ENCODE measurements around the gene NGB. TPM values are rescaled to one million over a fixed set of nuclear protein-coding genes. Genes with fewer than 3 reads are reported as not detected.

Gene NGB
- total RNA-seq, 5 donors from 2014 or later (not counting 1 experiment from before 2014, with no cell fraction given): not detected

DNA sequence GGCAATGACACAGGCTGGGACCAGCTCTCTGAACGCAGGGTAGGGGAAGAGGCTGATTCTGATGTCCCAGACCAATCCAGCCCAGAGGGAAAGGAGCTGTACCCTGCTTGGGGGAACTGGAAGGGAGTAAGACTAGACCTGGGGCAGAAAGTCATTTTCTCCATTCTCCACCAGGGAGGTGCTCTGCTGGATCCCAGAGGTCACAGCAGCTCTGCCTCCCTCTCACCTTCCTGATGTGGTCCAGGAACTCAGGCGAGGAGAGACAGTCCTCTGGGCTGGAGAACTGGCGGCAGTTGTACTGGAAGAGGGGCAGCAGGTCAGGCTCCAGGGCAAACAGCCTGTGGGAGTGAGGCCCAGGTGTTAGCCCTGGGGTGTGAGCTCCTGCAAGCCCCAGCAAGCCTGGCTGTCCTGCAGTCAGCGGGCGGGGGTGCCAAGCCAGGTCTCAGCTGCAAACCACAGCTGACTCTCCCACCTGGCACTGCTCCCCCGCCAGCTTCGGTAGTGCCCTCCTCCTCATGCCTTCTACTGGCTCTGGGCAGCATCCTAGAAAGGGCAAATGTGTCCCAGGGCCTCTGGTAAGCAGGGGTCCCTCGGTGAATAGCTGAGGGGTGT is 1.9 kb downstream of the NGB start:
- 33% methylated on average over 3 of the region's 8 CpGs for WGBS (ENCODE audit: insufficient coverage)
- POLR2A ChIA-PET: no interaction called here
- Mint-ChIP-seq H3K36me3 (no peaks in the 10 kb centered on the region), H3K27ac (no peak overlapping the region), H3K4me1 (peaks cover 1 to 6% (median 5%) of the 10 kb centered on the region in 3 donors), H3K9me3 (peaks cover 0 to 3% (median 3%) of the 10 kb centered on the region in 3 donors), H3K4me3 (no peak overlapping the region), H3K27me3 (peaks cover 41 to 46% of the 10 kb centered on the region in 2 donors)
- Histone ChIP-seq H3K27me3 (replicated peaks in 1 of 2; ENCODE audit: control insufficient read depth in 2 of 2, extremely low read depth in 1 of 2, insufficient read depth in 2 of 2, low read length in 1 of 2) (peaks cover 0 to 70% of the 10 kb centered on the region in 2 experiments), H3K36me3 (ENCODE audit: control insufficient read depth in 2 of 2, extremely low read depth in 1 of 2, insufficient read depth in 1 of 2, low read length in 1 of 2) (no peaks in the 10 kb centered on the region), H3K9me3 (no peaks in the 10 kb centered on the region), H3K4me3 (ENCODE audit: control insufficient read depth in 1 of 2, extremely low read depth in 1 of 2, low read length in 1 of 2) (no peak overlapping the region), H3K4me1 (ENCODE audit: control insufficient read depth in 1 of 2, extremely low read depth in 1 of 2, insufficient read depth in 2 of 2, low read length in 2 of 2) (no peaks in the 10 kb centered on the region), H3K27ac (ENCODE audit: low read length) (no peak overlapping the region)
- no peak for ATAC-seq (replicated peaks in 1 of 4)
- CTCF ChIA-PET: no interaction called here
- DNase-seq: no peak

DNA sequence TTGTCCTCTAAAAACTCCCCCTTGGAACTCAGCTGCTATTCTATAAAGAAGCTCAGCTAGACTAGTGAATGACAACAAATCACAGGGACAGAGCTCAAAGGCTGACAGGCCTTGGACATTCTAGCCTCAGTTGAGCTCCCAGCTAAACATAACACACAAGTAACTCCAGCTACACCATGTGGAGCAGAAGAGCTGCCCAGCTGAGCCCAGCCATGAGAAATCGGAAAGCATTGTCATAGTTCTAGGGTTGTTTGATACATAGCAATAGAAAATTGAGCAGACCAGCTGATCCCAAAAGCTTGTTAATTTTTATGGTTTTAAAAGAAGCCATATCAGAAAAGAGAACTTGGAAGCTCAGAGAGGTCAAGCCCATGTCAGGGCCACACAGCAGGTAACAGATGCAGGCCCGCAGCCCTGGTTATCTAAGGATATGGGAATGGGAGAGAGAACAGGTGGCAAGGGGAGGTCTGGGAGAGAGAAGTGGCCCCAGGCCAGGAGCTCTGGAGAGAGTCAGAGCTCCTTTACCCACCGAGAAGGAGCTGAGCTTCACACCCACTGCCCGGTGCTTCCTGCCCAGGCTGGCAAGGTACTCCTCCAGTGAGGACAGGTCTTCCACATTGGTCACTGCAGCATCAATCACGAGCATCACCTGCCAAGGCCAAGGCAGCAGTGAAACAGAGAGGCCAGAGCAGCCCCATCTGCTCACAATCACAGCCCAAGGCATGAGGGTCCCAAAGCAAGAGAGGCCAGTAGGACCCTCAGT is 2.9 kb downstream of the NGB start:
- Histone ChIP-seq H3K27me3 (replicated peaks in 1 of 2; ENCODE audit: control insufficient read depth in 2 of 2, extremely low read depth in 1 of 2, insufficient read depth in 2 of 2, low read length in 1 of 2) (peaks cover 0 to 70% of the 10 kb centered on the region in 2 experiments), H3K9me3 (no peaks in the 10 kb centered on the region), H3K36me3 (ENCODE audit: control insufficient read depth in 2 of 2, extremely low read depth in 1 of 2, insufficient read depth in 1 of 2, low read length in 1 of 2) (no peaks in the 10 kb centered on the region), H3K27ac (ENCODE audit: low read length) (no peak overlapping the region), H3K4me3 (ENCODE audit: control insufficient read depth in 1 of 2, extremely low read depth in 1 of 2, low read length in 1 of 2) (no peak overlapping the region), H3K4me1 (ENCODE audit: control insufficient read depth in 1 of 2, extremely low read depth in 1 of 2, insufficient read depth in 2 of 2, low read length in 2 of 2) (no peaks in the 10 kb centered on the region)
- no peaks in the 10 kb centered on the region for H3K36me3 Mint-ChIP-seq
- DNase-seq (no peak), ATAC-seq (replicated peaks in 1 of 4) (no peak)
- WGBS (ENCODE audit: insufficient coverage): 86% methylated on average over 5 of the region's 5 CpGs
- no peak overlapping the region for H3K27ac Mint-ChIP-seq
- H3K4me3 Mint-ChIP-seq: no peak overlapping the region
- H3K27me3 Mint-ChIP-seq: peaks cover 41 to 45% of the 10 kb centered on the region in 2 donors
- ChIA-PET POLR2A (no interaction called here), CTCF (no interaction called here)
- H3K9me3 Mint-ChIP-seq: peaks cover 0 to 3% (median 3%) of the 10 kb centered on the region in 3 donors
- peaks cover 1 to 6% (median 5%) of the 10 kb centered on the region in 3 donors for H3K4me1 Mint-ChIP-seq

DNA sequence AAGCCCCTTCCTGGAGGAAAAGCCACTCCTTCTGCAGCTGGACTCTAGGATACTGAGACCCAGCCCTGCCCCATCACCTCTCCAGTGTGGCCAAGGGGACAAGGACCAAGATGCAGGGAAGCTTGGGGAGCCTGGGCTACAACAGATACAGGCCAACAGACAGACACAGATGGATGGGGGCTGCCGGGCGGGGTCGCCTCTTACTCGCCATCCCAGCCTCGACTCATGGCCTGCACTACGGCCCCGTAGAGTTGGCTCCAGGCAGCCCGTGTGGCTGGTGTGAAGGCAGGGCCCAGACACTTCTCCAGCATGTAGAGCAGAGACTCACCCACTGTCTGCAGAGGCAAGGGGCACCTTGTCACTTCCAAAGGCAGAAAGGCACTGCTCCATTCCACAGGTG is 4.7 kb downstream of the NGB start:
- Histone ChIP-seq H3K36me3 (ENCODE audit: control insufficient read depth in 2 of 2, extremely low read depth in 1 of 2, insufficient read depth in 1 of 2, low read length in 1 of 2) (no peaks in the 10 kb centered on the region), H3K4me1 (ENCODE audit: control insufficient read depth in 1 of 2, extremely low read depth in 1 of 2, insufficient read depth in 2 of 2, low read length in 2 of 2) (no peaks in the 10 kb centered on the region), H3K4me3 (ENCODE audit: control insufficient read depth in 1 of 2, extremely low read depth in 1 of 2, low read length in 1 of 2) (no peak overlapping the region), H3K27ac (ENCODE audit: low read length) (no peak overlapping the region), H3K27me3 (replicated peaks in 1 of 2; ENCODE audit: control insufficient read depth in 2 of 2, extremely low read depth in 1 of 2, insufficient read depth in 2 of 2, low read length in 1 of 2) (peaks cover 0 to 56% of the 10 kb centered on the region in 2 experiments), H3K9me3 (no peaks in the 10 kb centered on the region)
- ChIA-PET CTCF (no interaction called here), POLR2A (no interaction called here)
- Mint-ChIP-seq H3K4me1 (peaks cover 1 to 6% (median 1%) of the 10 kb centered on the region in 3 donors), H3K36me3 (no peaks in the 10 kb centered on the region), H3K9me3 (peaks cover 0 to 3% (median 3%) of the 10 kb centered on the region in 3 donors), H3K4me3 (no peak overlapping the region), H3K27ac (no peak overlapping the region), H3K27me3 (peaks cover 27 to 35% of the 10 kb centered on the region in 2 donors)
- whole genome bisulfite sequencing (ENCODE audit: insufficient coverage): 80% methylated on average over 5 of the region's 8 CpGs
- ATAC-seq (replicated peaks in 1 of 4) (no peak), DNase-seq (no peak)

DNA sequence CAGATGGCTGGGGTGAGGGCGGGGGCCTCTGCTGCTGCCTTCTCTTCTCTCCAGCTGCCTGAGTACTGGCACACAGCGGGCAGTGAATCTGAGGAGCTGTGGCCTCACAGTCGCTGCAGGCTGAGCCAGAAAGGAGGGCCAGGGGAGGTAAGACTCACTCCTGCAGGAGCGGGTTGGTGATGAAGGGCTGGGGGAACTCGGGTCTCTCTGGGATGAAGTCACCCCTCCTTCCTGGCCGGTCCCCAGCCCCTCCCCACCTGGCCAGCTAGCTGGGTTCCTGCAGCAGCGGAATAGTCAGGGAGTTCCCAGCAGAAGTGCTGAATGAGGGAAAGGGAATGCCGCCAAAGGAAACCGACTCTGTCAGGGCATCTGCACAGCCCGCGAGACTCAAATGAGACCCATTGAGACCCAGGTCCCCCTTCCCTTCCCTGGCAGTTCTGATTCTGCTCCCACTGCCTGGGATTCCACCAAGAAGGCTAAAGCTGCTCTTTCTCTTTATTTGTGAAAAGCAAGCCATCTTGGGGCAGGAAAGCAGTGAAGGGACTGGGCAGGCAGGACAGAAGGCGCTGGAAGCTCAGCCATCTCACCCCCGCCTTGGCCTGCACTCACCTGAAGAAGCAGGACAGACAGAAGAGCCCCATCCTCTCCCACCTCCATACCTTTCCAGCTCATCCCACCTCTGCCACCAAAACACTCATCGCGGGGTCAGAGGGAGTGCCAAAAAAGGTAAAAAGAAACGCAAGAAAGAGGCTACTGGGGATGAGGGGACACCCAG is 5.3 kb downstream of the NGB start:
- H3K27me3 ChIP-seq (replicated peaks in 1 of 2; ENCODE audit: control insufficient read depth in 2 of 2, extremely low read depth in 1 of 2, insufficient read depth in 2 of 2, low read length in 1 of 2): peaks cover 0 to 55% of the 10 kb centered on the region in 2 experiments
- CTCF ChIA-PET: no interaction called here
- no peaks in the 10 kb centered on the region for H3K4me1 ChIP-seq (ENCODE audit: control insufficient read depth in 1 of 2, extremely low read depth in 1 of 2, insufficient read depth in 2 of 2, low read length in 2 of 2)
- no peaks in the 10 kb centered on the region for H3K36me3 ChIP-seq (ENCODE audit: control insufficient read depth in 2 of 2, extremely low read depth in 1 of 2, insufficient read depth in 1 of 2, low read length in 1 of 2)
- 85% methylated on average over 6 of the region's 16 CpGs for WGBS (ENCODE audit: insufficient coverage)
- H3K4me3 ChIP-seq (ENCODE audit: control insufficient read depth in 1 of 2, extremely low read depth in 1 of 2, low read length in 1 of 2): no peak overlapping the region
- DNase-seq (no peak), ATAC-seq (replicated peaks in 1 of 4) (no peak)
- peaks cover 1 to 6% (median 1%) of the 10 kb centered on the region in 3 donors for H3K4me1 Mint-ChIP-seq
- peaks cover 0 to 3% (median 3%) of the 10 kb centered on the region in 3 donors for H3K9me3 Mint-ChIP-seq
- peaks cover 27 to 37% of the 10 kb centered on the region in 2 donors for H3K27me3 Mint-ChIP-seq
- POLR2A ChIA-PET: no interaction called here
- H3K27ac Mint-ChIP-seq: no peak overlapping the region
- no peaks in the 10 kb centered on the region for H3K36me3 Mint-ChIP-seq
- H3K9me3 ChIP-seq: no peaks in the 10 kb centered on the region
- H3K4me3 Mint-ChIP-seq: no peak overlapping the region
- H3K27ac ChIP-seq (ENCODE audit: low read length): no peak overlapping the region

DNA sequence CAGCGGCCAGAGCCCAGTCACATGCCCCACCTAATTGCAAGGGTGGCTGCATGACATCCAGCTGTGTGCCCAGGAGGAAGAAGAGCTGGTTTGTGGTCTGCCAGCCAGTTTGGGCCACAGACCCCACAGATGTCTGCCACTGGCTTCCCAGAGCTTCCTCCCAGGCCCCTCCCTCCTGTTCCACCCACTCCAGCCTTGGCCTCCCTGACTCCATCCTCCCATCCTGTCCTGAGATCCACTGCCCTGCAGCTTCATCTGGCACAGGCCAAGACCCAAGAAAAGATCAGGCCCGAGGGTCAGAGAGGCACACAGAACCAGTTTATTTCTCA is 5.9 kb downstream of the NGB start:
- Histone ChIP-seq H3K36me3 (ENCODE audit: control insufficient read depth in 2 of 2, extremely low read depth in 1 of 2, insufficient read depth in 1 of 2, low read length in 1 of 2) (no peaks in the 10 kb centered on the region), H3K4me1 (ENCODE audit: control insufficient read depth in 1 of 2, extremely low read depth in 1 of 2, insufficient read depth in 2 of 2, low read length in 2 of 2) (no peaks in the 10 kb centered on the region), H3K27ac (ENCODE audit: low read length) (no peak overlapping the region), H3K4me3 (ENCODE audit: control insufficient read depth in 1 of 2, extremely low read depth in 1 of 2, low read length in 1 of 2) (no peak overlapping the region), H3K9me3 (no peaks in the 10 kb centered on the region), H3K27me3 (replicated peaks in 1 of 2; ENCODE audit: control insufficient read depth in 2 of 2, extremely low read depth in 1 of 2, insufficient read depth in 2 of 2, low read length in 1 of 2) (peaks cover 0 to 56% of the 10 kb centered on the region in 2 experiments)
- peaks cover 1 to 5% (median 1%) of the 10 kb centered on the region in 3 donors for H3K4me1 Mint-ChIP-seq
- peaks cover 0 to 3% (median 3%) of the 10 kb centered on the region in 3 donors for H3K9me3 Mint-ChIP-seq
- H3K27ac Mint-ChIP-seq: no peak overlapping the region
- H3K27me3 Mint-ChIP-seq: peaks cover 25 to 37% of the 10 kb centered on the region in 2 donors
- no peak overlapping the region for H3K4me3 Mint-ChIP-seq
- DNase-seq (no peak), ATAC-seq (replicated peaks in 1 of 4) (no peak)
- ChIA-PET POLR2A (no interaction called here), CTCF (no interaction called here)
- WGBS (ENCODE audit: insufficient coverage): 52% methylated on average over 2 of the region's 2 CpGs
- H3K36me3 Mint-ChIP-seq: no peaks in the 10 kb centered on the region

DNA sequence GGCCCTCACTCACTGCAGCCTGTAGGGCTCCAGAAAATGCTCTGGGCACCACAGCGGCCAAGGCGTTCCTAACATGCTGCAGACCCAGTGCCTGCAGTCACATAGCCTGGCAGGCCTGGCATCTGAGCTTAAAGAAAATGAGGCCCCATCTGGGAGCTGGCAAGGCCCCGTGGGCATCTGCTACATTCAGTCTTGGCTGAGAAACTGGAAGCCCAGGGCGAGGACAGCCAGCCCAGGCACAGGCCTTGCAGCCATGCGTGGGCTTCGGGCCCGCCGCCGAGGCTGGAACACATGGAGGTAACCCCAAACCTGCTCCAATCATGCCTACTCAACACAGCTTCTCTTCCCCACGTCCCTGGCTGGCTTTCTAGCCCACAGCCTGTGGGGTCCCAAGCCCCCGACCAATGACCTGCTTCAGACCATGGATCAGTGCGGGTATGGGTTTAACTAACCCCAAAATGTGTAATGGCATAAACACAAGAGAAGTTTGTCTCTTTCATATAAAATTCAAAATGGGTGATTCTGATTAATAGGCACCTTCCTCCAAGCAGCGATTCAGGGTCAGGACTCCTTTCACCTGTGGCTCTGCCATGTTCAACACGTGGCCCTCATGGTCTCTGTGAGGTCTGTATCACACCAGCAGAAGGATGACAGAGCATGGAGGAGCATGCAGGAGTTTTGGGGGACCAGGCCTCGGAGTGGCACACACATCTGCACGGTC is 6.4 kb downstream of the NGB start:
- Mint-ChIP-seq H3K4me3 (no peak overlapping the region), H3K27ac (no peak overlapping the region), H3K9me3 (peaks cover 0 to 3% (median 3%) of the 10 kb centered on the region in 3 donors), H3K27me3 (peaks cover 21 to 38% of the 10 kb centered on the region in 2 donors), H3K4me1 (no peaks in the 10 kb centered on the region), H3K36me3 (no peaks in the 10 kb centered on the region)
- ATAC-seq (replicated peaks in 1 of 4) (no peak), DNase-seq (no peak)
- ChIA-PET CTCF (no interaction called here), POLR2A (no interaction called here)
- Histone ChIP-seq H3K4me3 (ENCODE audit: control insufficient read depth in 1 of 2, extremely low read depth in 1 of 2, low read length in 1 of 2) (no peak overlapping the region), H3K9me3 (no peaks in the 10 kb centered on the region), H3K27me3 (replicated peaks in 1 of 2; ENCODE audit: control insufficient read depth in 2 of 2, extremely low read depth in 1 of 2, insufficient read depth in 2 of 2, low read length in 1 of 2) (peaks cover 0 to 57% of the 10 kb centered on the region in 2 experiments), H3K4me1 (ENCODE audit: control insufficient read depth in 1 of 2, extremely low read depth in 1 of 2, insufficient read depth in 2 of 2, low read length in 2 of 2) (no peaks in the 10 kb centered on the region), H3K27ac (ENCODE audit: low read length) (no peak overlapping the region), H3K36me3 (ENCODE audit: control insufficient read depth in 2 of 2, extremely low read depth in 1 of 2, insufficient read depth in 1 of 2, low read length in 1 of 2) (no peaks in the 10 kb centered on the region)
- WGBS (ENCODE audit: insufficient coverage): 65% methylated on average over 14 of the region's 16 CpGs
